Cardiac fibroblast (primary cell): Measurements from ENCODE around the gene UBE2L6.

Experiments
- DNase-seq, 2 donors: peaks; one replicate each; pipeline versions ENCODE4 v3.0.0 to v3.0.0-alpha.2; 2010; ENCODE audit warnings: low read depth in 2 of 2
- H3K4me3 ChIP-seq, 2 donors: replicated peaks in 1 of 2; 1 replicate in 1 of 2; 2 replicates in 1 of 2; pipeline ENCODE4 v1.5.1; 2011; ENCODE audit warnings: low read depth in 2 of 2, low read length in 2 of 2, mild to moderate bottlenecking in 2 of 2, moderate library complexity in 1 of 2
- CTCF ChIP-seq: IDR thresholded peaks from one replicate; pipeline ENCODE4 v1.5.1; 2011; ENCODE audit warnings: low read depth, mild to moderate bottlenecking, low read length, inconsistent platforms

UBE2L6 gene

GRCh38 chr11:57604296-57605027 lies 37.0 kb upstream of the UBE2L6 start:
- no peak overlapping the region for H3K4me3 ChIP-seq
- DNase-seq, result no peak
- no peak for TF ChIP-seq CTCF

GRCh38 chr11:57601297-57601696 lies 33.8 kb upstream of the UBE2L6 start:
- no peak for DNase-seq
- TF ChIP-seq CTCF, result no peak
- no peak overlapping the region for H3K4me3 ChIP-seq

GRCh38 chr11:57599381-57599780 lies 31.9 kb upstream of the UBE2L6 start:
- no peak for TF ChIP-seq CTCF
- H3K4me3 ChIP-seq, result peak overlapping the region; percentile 61 to 66
- peak in 1 of 2 donors; percentile 13 for DNase-seq

GRCh38 chr11:57598831-57599155 lies 31.3 kb upstream of the UBE2L6 start:
- peak overlapping the region; percentile 61 to 66 for H3K4me3 ChIP-seq
- peak; percentile 59 to 61 for DNase-seq
- TF ChIP-seq CTCF, result no peak

- DNase-seq, result peak; percentile 65 to 88
- peak overlapping the region; percentile 61 to 66 for H3K4me3 ChIP-seq
Measured at GRCh38 chr11:57597916-57598830, 30.7 kb upstream of the UBE2L6 start.

GRCh38 chr11:57597461-57597915 lies 30.0 kb upstream of the UBE2L6 start, which contains the start of gene SERPING1:
Gene SERPING1 (plus strand): TSS chr11:57597685. CDS start chr11:57598271, 586 bp downstream.
- DNase-seq, result peak; percentile 44 to 79
- TF ChIP-seq CTCF, result no peak
- peak within 1 kb of the TSS; percentile 61 to 66 for H3K4me3 ChIP-seq

More at GRCh38 chr11:57597916-57598830, 30.7 kb upstream of the UBE2L6 start:
- TF ChIP-seq CTCF, result no peak
